Thyroid gland (tissue), 4 donors: Measurements from ENCODE around the gene TSPAN17.

Source experiments
- POLR2A ChIP-seq, 2 donors: fragments of 450-650 bp; IDR thresholded peaks; one replicate each; pipeline ENCODE4 v1.6.1; 2017; ENCODE audit warnings: antibody characterized with exemption in 2 of 2, mild to moderate bottlenecking in 2 of 2, moderate library complexity in 1 of 2
- TF ChIP-seq, protein P1 (sequence below), 6 experiments: fragments of 200-600 bp in 3 of 6; fragments of 450-650 bp in 3 of 6; sonication (generic) in 3 of 6; IDR thresholded peaks; one replicate each; pipeline ENCODE4 v1.5.1; 2016 to 2019; ENCODE audit warnings: antibody characterized with exemption in 6 of 6, mild to moderate bottlenecking in 2 of 6, inconsistent platforms in 1 of 6, moderate library complexity in 1 of 6

DNA sequence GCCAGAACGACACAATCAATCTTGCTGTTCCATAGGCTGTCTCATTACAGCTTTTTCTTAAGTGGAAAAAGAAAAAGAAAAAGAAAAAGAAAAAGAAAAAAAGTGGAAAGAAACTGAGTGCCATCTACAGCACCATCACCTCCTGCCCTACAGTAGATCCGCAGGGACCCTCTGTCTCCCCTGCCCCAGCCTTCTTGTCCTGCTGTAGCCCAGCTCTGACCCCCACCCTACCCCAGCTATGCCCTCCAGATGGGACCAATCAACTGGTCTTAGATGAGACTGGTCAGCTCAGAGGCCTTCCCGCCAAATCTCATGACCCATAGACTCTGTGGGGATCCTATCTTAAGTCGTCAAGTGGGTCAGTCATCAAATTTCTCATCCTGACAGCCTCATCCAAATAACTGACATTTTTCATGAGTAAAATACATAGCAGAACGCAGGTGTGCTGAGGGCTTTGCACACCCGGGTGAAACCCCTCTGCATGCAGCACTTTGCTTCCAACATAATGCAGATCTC is 34.8 kb downstream of the TSPAN17 start:
- TF ChIP-seq POLR2A (IDR thresholded peaks at IDR 0.05) = no peak
- TF ChIP-seq, protein P1, sequence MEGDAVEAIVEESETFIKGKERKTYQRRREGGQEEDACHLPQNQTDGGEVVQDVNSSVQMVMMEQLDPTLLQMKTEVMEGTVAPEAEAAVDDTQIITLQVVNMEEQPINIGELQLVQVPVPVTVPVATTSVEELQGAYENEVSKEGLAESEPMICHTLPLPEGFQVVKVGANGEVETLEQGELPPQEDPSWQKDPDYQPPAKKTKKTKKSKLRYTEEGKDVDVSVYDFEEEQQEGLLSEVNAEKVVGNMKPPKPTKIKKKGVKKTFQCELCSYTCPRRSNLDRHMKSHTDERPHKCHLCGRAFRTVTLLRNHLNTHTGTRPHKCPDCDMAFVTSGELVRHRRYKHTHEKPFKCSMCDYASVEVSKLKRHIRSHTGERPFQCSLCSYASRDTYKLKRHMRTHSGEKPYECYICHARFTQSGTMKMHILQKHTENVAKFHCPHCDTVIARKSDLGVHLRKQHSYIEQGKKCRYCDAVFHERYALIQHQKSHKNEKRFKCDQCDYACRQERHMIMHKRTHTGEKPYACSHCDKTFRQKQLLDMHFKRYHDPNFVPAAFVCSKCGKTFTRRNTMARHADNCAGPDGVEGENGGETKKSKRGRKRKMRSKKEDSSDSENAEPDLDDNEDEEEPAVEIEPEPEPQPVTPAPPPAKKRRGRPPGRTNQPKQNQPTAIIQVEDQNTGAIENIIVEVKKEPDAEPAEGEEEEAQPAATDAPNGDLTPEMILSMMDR (IDR thresholded peaks at IDR 0.05) = no peak
